Fibroblast of villous mesenchyme (primary cell): ENCODE data around the gene NFATC2. TPM values are rescaled to one million over a fixed set of nuclear protein-coding genes. Genes with fewer than 3 reads are reported as not detected.

Experiments used
- DNase-seq: peaks from one replicate; pipeline ENCODE4 v3.0.0-alpha.2; 2010; ENCODE audit warnings: low read depth
- H3K4me3 ChIP-seq: 2 replicates; pipeline ENCODE4 v1.5.1; 2011; ENCODE audit warnings: low read depth, mild to moderate bottlenecking, low read length
- total RNA-seq: library from RNA; depleted of rRNA; stranded (reverse); fragments of >200 nt; gene quantifications from 2 replicates; pipeline ENCODE4 v1.2.3, GENCODE V29; 2012
- TF ChIP-seq, protein P1 (sequence below): IDR thresholded peaks from 2 replicates; pipeline ENCODE4 v1.5.1; 2012; ENCODE audit warnings: low read depth, mild to moderate bottlenecking, low read length; ENCODE audit not compliant: insufficient read depth

Gene NFATC2
- total RNA-seq, 1 donor = under 0.01 TPM

DNA sequence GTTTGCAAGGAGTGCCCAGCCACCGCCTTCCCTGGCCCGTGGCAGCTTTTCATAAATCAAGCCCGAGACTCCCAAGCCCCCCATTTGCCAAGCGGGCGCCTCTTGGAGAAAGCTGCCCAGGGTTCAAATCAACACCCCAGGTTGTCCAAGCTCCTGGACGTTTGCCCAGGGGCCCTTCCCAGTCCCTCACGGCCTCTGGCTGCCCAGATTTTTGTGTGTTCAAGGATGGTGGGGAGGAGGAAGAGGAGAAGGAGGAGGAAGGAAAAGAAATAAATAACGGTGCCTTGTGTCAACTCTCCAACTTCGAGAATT, 20.6 kb upstream of the NFATC2 start:
- H3K4me3 ChIP-seq = peak overlapping the region; percentile 61
- DNase-seq = no peak
- TF ChIP-seq, protein P1, sequence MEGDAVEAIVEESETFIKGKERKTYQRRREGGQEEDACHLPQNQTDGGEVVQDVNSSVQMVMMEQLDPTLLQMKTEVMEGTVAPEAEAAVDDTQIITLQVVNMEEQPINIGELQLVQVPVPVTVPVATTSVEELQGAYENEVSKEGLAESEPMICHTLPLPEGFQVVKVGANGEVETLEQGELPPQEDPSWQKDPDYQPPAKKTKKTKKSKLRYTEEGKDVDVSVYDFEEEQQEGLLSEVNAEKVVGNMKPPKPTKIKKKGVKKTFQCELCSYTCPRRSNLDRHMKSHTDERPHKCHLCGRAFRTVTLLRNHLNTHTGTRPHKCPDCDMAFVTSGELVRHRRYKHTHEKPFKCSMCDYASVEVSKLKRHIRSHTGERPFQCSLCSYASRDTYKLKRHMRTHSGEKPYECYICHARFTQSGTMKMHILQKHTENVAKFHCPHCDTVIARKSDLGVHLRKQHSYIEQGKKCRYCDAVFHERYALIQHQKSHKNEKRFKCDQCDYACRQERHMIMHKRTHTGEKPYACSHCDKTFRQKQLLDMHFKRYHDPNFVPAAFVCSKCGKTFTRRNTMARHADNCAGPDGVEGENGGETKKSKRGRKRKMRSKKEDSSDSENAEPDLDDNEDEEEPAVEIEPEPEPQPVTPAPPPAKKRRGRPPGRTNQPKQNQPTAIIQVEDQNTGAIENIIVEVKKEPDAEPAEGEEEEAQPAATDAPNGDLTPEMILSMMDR = no peak

DNA sequence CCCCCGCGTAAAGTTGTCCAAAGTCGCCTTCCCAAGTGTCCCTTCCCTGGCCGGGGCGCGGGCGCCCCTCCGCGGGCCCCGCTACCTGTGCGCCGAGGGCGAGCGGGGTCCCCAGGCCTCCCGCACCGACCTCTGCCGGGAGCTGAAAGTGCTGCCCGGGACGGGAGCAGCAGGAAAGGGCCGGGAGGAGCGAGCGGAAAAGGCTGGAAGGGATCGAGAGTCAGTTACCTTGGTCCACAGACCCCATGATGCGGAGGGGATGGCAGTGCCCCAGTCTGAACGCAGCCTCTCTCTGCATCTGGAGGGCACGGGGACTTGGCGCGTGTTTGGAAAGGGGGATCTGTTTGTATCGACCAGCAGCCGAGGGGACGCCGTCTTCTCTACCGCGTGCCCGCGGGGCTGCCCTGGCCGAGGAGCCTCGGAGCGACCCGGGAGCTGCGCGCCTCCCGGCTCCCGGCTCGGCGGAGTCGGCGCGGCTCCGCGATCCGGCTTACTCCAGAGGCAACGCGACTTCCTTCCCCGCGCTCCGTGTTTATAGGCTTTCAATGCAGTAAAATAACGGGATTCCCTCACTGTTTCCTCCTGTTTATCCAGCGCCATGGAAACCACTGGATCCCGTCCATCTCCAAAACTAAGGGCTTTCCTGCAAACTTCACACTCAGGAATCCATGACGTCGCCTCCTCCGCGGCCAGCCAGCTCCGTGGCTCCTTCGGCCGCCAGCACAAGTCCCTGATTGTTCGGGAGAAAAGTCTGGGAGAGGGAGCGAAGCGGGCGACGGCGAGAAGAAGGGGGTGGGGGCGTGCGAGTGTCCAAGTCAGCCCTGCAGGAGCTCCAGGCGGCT, 20.0 kb upstream of the NFATC2 start:
- DNase-seq = peak; percentile 93
- peak overlapping the region; percentile 61 for H3K4me3 ChIP-seq
- TF ChIP-seq, protein P1 = no peak

GRCh38 chr20:51562027-51562331, 19.5 kb upstream of the NFATC2 start:
- H3K4me3 ChIP-seq = peak overlapping the region; percentile 61
- no peak for DNase-seq
- TF ChIP-seq, protein P1 = no peak

GRCh38 chr20:51560550-51561307, 18.2 kb upstream of the NFATC2 start:
- H3K4me3 ChIP-seq = peak overlapping the region; percentile 23
- TF ChIP-seq, protein P1 = no peak
- no peak for DNase-seq

- no peak overlapping the region for H3K4me3 ChIP-seq
- DNase-seq = no peak
- TF ChIP-seq, protein P1 = no peak
Measured at GRCh38 chr20:51560042-51560441, 17.5 kb upstream of the NFATC2 start.

DNA sequence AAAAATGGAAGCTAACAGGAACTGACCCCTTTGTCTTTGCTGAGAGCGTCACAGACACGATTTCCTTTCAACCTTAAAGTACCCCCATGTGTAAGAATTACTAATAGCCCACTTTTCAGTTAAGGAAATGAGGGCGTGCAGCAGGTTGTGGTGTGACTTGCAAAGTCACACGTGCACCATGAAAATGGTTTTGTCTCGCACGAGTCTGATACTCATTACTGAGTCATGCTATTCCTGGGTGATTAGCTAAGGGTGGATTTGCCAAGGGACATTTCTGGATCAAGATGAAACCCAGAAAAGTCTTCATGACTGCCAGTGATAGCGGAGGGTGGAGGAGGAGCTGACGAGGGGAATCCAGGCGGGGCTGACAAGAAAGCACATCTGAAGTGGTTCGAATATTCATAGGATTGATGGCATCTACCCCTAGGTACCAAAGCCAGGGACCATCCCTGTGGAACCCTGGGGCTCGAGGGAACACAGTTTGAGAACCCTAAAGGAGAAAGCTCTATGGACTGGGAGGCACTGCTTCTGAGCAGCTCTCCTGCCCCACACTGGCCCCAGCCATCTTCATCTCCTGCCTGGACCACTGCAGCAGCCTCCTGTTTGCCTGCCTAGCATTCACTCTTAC, 12.1 kb upstream of the NFATC2 start:
- TF ChIP-seq, protein P1 = no peak
- H3K4me3 ChIP-seq = no peak overlapping the region
- peak; percentile 24 for DNase-seq
